NCI-H128 (cell line): ENCODE measurements around the gene MAPKAPK3.

ENCODE experiments used
- DNase-seq: peaks from one replicate; lab custom pipeline; 2025; ENCODE audit not compliant: unreplicated experiment; lab: John Stamatoyannopoulos, UW

The MAPKAPK3 gene

GRCh38 chr3:50587373-50587772 is 29.6 kb upstream of the MAPKAPK3 start:
- no peak for DNase-seq

DNA sequence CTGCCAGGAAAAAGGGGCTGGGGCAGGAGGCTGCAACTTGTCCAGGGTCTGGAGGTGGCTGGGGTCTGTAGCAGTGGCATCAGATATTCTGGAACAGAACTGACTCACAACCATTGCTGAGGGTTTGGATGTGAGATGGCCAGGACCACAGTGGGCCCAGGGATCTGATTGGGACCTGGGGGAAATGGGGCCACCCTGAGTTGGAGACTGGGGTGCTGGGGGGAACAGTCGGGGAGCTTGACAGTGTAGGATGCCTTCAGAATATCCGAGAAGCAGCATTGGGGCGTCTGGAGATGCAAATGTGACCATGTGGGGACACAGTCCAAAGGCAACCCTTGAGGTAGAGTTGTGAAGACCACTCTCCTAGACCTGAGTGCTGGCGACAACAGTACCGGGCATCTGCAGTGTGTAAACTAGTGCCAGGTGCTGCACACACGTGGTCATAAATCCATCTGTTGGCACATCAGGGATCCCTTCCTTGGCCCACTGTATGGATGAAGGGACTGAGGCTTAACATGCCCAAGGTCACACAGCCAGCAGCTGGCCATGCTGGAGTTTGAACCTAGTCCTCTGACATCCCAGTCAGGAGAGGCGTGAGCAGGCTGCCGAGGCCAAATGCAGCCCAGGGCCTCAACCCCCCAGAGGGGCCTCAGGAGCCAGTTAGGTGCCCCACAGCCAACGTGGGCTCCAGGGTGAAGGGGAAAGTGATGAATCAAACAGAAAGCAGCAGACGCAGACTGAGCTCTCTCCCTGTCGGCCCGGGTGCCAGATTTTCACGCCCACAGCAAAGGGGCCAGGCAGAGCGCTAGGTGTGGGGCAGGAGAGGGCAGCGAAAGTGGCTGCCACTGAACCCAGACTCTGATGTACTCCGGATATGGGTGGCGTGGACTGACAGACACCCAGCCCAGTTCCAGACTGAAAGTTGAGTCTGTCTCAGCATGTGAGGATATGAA is 28.9 kb upstream of the MAPKAPK3 start:
- DNase-seq, result no peak

DNA sequence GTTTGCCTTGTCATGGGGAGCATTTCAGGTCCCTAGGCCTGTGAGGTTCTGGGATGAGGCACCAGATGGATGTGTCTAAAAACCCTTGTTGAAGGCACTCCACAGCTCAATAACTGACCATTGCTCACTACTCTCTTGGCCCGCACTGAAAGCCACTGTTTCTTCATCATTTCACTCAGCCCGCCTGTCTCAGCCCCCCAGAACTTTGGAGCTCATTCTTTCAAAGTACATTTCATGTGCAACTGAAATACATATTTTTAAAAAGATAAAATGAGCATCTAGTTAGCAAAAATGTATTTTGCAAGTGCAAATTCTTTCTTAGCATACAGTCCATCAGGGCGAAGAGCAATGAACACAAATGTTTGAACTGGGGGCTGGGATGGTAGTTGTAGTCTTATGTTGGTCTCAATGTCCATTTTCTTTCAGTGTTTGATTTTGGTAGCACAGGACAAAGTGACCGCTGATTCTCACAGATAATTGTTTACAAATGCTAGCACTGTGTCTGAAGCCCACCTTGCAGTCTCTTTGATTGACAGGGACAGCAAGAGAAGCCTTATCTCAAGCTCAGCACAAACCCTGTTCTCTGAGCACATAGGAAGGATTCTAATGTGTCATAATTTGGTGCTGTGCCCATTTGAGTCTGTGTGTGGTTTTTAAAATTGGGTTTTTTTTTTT is 28.1 kb upstream of the MAPKAPK3 start:
- DNase-seq, result no peak

DNA sequence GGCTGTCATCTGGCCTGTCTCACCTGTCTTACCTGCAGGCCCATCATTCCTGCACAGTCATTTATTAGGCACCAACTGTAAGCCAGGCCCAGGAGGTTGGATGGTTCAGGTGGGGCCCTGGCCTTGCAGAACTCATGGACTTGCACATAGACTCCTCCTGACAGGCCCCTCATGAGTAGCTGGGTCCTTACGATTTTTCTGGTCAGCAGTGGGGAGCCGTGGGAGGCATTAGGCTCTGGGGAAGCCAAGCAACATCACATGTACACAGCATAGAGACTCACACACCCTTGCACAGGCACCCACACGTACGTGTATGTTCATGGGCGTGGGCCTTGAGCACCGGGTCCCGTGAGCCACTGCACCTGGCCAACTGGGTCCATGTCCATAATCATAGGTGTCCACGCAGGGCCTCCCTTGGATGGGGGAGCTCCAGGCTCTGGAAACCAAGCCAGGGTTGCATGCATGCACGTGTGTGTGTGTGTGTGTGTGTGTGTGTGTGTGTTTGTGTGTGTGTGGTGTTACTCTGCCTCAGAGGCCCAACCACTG is 25.7 kb upstream of the MAPKAPK3 start:
- no peak for DNase-seq

- no peak for DNase-seq
These were observed 24.4 kb upstream of the MAPKAPK3 start for GRCh38 chr3:50592568-50592967.

GRCh38 chr3:50594253-50594785 is 22.6 kb upstream of the MAPKAPK3 start:
- no peak for DNase-seq

DNA sequence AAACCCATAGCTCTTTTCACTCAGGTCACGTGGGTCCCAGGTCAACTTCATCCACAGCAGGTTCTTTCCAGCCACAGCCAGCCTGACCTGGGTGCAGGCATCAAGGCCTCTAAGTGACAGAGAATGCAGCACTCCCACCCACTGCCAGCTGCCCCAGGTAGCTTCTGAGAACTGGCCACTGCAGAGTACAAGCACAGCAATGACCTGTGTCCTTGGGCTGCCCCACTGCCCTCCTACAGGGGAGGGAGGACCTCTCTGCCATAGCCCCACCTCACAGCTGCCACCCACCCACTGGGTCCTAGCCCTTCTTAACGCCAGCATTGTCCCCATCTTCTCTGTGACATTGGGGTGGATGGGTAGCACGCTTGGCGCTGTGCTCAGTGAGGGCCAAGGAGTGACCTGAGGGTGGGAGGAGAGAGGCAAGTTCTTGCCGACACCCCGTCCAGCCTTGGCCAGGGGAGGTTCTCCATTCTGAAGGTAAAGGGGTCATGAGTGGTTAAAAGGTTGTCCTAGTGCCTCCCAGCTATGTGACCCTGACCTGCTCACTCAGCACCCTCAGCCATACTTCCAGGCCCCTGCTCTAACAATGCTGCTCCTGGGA is 17.7 kb upstream of the MAPKAPK3 start:
- no peak for DNase-seq

DNA sequence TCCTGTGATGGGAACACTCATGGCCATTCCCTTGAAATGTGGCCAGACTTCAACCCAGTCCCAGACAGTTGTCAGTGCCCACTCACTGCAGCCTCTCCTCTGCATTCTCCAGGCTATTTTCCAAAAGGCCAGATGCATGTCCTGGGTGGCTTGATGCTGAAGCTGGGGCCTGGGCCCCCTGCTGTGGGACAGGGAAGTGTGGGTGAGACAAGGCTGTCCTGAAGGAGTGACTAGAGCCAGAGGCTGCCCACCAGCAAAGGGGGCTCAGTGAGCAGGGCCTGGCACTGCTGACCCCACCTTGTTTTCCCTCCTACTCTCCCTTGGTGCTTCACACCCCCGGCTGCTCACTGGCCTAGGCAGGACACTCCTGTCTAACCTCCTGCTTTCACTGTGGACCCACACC is 17.2 kb upstream of the MAPKAPK3 start:
- DNase-seq, result no peak

GRCh38 chr3:50600141-50600753 is 16.7 kb upstream of the MAPKAPK3 start:
- no peak for DNase-seq

GRCh38 chr3:50600841-50601591 is 15.9 kb upstream of the MAPKAPK3 start:
- peak; percentile 57 for DNase-seq

DNA sequence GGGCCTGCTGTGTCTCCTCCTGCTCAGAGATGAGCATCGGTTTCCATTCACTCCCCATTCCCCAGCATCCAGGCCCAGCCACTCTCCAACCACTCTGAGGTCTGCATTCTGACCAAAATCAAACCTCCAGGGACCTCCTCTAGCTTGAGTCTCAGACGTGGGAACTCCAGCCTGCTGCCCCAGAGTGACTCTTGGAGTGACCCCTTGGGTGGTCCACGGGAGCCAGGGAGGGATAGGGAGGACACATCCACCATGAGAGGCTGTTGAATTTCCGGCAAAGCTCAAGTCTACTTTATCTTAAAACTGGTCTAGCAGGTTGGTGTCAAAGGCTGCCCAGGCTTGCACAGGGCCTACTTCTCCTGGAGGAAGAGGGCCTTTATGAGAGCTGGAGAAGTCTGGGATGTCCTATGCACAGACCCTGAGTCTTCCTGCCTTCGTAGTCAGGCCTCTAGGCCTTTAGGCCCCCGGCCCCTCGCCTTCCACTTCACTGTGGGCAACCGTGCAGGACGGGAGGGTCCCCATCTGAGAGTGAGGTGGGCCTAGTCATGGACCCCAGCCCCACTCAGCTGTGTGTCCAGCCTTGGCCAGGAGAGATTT is 14.3 kb upstream of the MAPKAPK3 start:
- DNase-seq, result no peak

DNA sequence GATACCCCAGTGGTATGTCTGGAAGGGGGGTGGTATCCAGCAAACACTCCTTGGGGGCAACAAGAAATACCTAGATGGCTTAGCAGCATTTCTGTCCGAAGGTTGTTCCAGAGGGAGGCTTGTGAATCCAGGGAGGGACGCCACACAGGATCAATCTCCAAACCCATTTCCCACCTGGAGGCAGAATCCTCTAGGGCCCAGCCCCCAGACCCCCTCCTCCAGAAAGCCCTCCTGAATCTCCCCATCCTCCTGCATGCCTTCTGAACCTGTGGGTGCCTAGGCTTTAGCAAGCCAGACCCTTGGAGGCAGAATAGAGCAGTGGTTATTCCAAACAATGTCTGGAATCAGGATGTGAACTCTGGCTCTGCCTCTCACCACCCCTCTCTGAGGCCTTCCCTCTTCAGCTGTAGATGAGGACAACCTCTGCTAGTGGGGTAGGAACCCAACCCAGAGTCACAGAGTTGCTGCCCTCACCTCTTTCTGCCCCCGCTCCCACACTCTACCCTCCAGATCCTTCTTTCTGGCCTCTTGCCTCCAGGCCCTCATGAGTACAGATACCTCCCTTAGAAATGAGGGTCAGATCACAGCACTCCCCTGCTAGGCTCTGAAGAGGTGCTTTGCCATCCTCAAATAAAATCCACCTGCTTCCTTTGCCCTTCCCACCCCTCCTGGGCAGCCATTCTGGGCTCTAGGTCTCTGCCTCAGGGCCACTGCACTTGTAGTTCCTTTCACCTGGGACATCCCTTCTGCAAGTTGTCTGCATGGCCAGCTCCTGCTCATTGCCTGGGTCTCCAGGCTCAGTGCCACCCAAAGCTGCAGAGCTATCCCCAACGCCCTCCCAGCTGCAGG is 13.5 kb upstream of the MAPKAPK3 start:
- no peak for DNase-seq

DNA sequence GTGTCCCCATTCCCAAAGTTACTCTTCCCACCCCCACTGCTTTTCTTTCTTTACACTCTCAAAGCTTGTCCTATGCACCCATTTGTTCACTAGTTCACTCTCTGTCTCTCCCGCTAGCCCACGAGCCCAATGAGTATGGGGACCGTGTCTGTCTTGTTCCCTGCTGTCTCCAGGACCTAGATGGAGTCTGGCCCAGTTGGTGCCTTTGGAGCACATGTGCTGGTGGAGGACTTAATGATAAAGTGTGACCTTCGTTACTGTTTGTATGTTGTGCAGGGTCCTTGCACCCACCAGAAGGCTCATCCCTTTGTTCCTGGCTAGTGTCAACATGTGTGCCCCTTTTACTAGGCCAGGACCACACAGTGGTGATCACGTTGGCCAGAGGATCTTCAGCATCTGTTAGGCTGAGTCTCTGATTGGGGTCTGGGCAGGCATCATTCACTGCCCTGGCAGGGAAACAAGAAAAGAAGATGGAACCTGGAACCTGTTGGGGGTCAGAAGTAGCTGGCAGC is 12.8 kb upstream of the MAPKAPK3 start:
- DNase-seq, result no peak

DNA sequence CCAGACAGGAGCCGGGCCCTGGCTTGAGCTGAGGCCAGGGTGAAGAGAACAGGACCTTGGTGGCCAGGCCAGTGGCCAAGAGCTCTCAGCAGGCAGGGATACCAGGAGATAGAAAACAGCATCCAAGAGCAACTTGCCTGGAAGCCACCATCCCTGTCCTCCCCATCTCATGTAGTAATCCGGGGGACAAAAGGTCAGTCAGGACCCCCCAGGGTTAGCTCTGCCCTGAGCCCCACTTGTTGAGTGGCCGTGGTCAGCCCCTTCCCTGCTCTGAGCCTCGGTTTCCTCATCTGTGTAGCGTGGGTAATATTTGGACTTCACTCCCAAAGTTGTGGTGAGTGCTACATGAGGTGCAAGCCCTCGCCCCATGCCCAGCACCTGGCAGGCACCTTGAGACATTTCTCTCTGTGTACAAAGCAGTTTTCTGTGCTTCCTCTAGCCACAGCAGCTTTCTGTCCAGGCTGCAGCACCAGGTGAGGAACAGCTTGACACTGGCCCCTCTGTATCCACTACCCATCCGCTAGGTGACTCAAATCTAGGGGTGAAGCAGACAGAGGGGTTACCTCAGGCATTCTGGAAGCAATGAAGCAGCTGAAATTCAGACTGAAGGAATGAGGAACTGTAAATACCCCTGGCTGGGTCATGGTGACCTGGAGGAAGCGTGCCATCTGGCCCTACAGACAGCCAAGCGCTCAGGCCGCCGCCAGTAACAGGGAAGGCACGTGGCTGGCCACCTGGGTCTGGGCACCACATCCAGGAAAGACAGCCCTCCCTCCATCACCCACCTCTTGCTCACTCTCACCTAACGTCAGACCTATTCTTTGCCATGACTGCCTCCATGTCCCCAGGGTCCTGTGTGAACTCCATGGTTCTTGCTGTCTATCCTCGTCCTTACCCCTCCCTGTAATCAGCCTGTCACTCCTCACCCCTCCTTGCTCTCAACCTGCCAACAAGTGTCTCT is 12.0 kb upstream of the MAPKAPK3 start:
- DNase-seq, result no peak

DNA sequence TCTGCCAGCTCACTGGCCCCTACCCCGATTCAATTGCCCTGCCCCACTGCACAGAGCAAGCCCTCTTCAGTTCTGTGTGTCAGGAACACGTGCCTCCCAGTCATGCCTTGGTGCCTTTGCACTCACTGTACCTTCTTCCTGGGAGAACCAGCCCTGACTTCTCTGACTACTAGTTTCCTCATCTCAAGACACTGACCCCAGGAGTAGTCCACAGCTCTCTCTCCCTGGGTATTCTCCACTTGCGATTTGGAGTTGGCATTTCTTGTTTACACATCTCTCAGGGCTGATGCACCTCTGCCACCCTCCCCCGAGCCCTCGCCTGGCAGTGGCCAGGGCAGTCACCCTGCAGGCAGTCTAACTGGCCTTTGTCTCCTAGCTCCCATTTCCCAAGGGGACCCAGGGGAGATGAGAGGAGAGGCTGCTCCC is 11.0 kb upstream of the MAPKAPK3 start:
- no peak for DNase-seq

GRCh38 chr3:50606596-50606995 is 10.4 kb upstream of the MAPKAPK3 start:
- DNase-seq, result no peak

DNA sequence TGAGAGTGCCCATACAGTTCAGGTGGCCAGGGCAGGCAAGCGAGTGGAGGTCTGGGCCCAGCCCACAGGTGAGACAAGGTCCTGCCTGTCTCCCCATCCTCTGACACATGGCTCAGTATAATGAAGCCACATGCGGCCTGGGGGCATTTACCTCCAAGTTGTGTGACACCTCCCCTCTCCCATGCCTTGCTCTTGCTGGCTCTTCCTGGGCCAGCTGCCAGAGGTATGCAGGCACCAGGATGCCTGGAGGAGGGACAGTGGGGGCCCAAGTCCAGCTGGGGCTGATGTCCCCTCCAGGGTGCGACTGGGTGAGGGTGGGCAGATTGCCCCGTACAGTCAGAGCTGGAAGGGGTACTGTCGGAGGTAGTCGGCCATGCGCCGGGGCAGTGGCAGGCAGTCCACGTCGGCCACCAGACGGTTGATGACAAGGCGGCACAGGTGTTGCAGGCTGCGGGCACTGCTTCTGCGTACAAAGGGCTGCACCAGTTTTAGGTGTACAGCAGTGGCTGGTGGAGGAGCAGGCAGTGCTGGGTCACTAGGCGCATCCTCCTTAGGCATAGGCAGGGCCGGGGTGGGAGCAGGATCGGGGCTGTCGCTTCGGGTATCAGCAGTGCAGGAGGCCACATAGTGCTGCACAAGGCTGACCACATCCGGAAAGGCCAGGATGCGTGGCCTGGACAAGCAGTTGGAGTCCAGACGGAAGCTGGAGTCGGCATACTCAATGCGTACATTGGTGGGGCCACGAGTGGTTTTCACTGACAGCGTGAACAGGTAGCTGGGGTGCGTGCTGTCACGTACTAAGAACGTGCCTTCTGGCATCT is 9.5 kb upstream of the MAPKAPK3 start:
- DNase-seq, result no peak
